Peyer's patch (tissue), 4 donors: ENCODE measurements around the gene PHACTR3.

Experiments
- CTCF ChIP-seq, 6 experiments: fragments of 450-650 bp in 4 of 6; fragments of 200-600 bp in 2 of 6; sonication (generic) in 1 of 6; IDR thresholded peaks; one replicate each; pipeline ENCODE4 v1.5.1; 2017 to 2019; ENCODE audit warnings: antibody characterized with exemption in 6 of 6, mild to moderate bottlenecking in 3 of 6, moderate library complexity in 1 of 6
- POLR2A ChIP-seq, 2 donors: fragments of 450-650 bp; IDR thresholded peaks; one replicate each; pipeline ENCODE4 v1.5.1; 2017; ENCODE audit warnings: antibody characterized with exemption in 2 of 2, mild to moderate bottlenecking in 2 of 2, moderate library complexity in 2 of 2

- TF ChIP-seq CTCF (IDR thresholded peaks at IDR 0.05) (no peak), POLR2A (IDR thresholded peaks at IDR 0.05) (no peak)
These were observed 60.1 kb downstream of the PHACTR3 start for GRCh38 chr20:59664421-59664941.
